Small intestine (tissue), 7 donors: ENCODE measurements around the gene MDK. TPM values are rescaled to one million over a fixed set of nuclear protein-coding genes. Genes with fewer than 3 reads are reported as not detected.

Source experiments
- DNase-seq, 2 donors: peaks; one replicate each; pipeline versions ENCODE4 v3.0.0 to v3.0.0-alpha.2; 2013
- FAIRE-seq: peaks from 2 replicates; lab custom pipeline; 2012; peaks lifted over from hg19 to GRCh38; lab: Jason Lieb, UNC
- H3K27ac ChIP-seq, 3 donors: one replicate each; pipeline ENCODE4 v1.5.1; 2013; ENCODE audit warnings: low read length in 2 of 3, mild to moderate bottlenecking in 2 of 3, control low read depth in 1 of 3, inconsistent platforms in 1 of 3, low read depth in 1 of 3, moderate library complexity in 1 of 3
- H3K27me3 ChIP-seq, 3 donors: one replicate each; pipeline ENCODE4 v1.6.1; 2013; ENCODE audit warnings: low read length in 3 of 3, inconsistent platforms in 1 of 3; ENCODE audit not compliant: control insufficient read depth in 3 of 3, insufficient read depth in 3 of 3
- H3K36me3 ChIP-seq, 3 donors: one replicate each; pipeline ENCODE4 v1.6.1; 2013; ENCODE audit warnings: low read length in 3 of 3, inconsistent platforms in 1 of 3, low read depth in 1 of 3, mild to moderate bottlenecking in 1 of 3, moderate library complexity in 1 of 3; ENCODE audit not compliant: control insufficient read depth in 3 of 3, insufficient read depth in 2 of 3
- H3K4me1 ChIP-seq, 3 donors: one replicate each; pipeline ENCODE4 v1.6.1; 2013; ENCODE audit warnings: low read length in 2 of 3, inconsistent platforms in 1 of 3, low read depth in 1 of 3, mild to moderate bottlenecking in 1 of 3, moderate library complexity in 1 of 3; ENCODE audit not compliant: control insufficient read depth in 3 of 3, insufficient read depth in 2 of 3
- H3K4me3 ChIP-seq, 3 donors: one replicate each; pipeline ENCODE4 v1.5.1; 2013; ENCODE audit warnings: low read length in 3 of 3, control low read depth in 1 of 3, inconsistent platforms in 1 of 3, low read depth in 1 of 3, mild to moderate bottlenecking in 1 of 3, moderate library complexity in 1 of 3
- H3K9me3 ChIP-seq, 2 donors: one replicate each; pipeline ENCODE4 v1.6.1; 2013; ENCODE audit warnings: low read depth in 1 of 2, low read length in 1 of 2; ENCODE audit not compliant: control insufficient read depth in 2 of 2, insufficient read depth in 1 of 2
- WGBS, 3 donors: extraction: QIAGEN DNeasy Blood & Tissue Kit; methylation state at CpG; one replicate each; pipeline ENCODE4 v1.1.7; 2013; 5-methylcytosine and 5-hydroxymethylcytosine counted together
- polyA plus RNA-seq, 4 donors: library from polyadenylated mRNA; stranded (reverse) in 3 of 4; unstranded in 1 of 4; fragments of 200-250 nt in 3 of 4; fragments of 120-200 nt in 1 of 4; gene quantifications; one replicate each; pipeline versions ENCODE4 v1.2.1 to v1.2.3, GENCODE V29; 2013
- donor health status: healthy with polysubstance abuse.
- donor health status: control.
- donor health status: control.
- donor health status: Bipolar disorder and iron deficiency.
- donor health status: healthy.

Gene MDK
- polyA plus RNA-seq, 4 donors: 179 to 356 (median 226) TPM

DNA sequence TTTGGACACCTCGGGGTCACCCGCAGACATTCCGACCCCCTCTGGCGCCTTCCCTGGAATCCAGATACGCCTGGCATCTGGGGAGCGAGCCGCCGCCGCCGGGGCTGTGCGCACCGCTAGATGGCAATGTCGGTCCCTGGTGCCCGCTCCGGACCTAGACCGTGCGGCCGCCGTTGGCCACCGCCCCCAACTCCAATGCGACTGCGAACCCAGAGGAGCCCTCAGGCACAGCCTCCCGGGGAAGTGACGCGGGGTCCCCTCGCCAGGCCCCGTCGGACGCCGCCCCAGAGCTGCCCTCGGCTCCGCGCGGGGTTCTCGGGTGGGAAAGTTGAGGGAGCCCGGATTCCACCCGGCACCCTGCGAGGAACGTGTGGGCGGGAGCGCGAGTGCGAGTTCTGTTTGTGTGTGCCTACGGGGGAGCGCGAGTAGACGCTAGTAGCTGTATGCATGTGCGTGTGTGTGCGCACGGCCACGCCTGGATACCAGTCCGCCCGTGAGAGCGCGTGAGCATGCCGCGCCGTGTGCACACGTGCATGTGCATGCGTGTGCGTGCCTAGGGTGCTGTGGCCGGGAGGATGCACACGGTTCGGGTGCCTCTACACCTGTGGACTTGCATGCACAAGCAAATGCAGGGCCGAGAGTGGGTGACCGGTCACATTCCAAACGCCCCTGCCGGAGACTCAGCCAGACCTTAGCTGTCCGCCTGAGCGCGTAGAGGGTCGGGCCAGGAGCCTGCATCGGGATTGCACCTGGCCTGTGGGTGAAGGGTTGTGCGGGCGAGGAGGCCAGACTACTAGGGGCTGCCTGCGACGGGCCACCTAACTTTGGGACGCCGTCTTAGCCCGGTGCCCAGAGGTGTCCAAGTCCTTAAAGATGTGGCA, 8.2 kb downstream of the MDK start:
- DNase-seq: peak; percentile 65 to 85
- Histone ChIP-seq H3K27me3 (peaks cover 3 to 46% (median 27%) of the 10 kb centered on the region in 3 donors), H3K4me1 (peaks cover 3 to 38% (median 6%) of the 10 kb centered on the region in 3 donors), H3K9me3 (no peaks in the 10 kb centered on the region), H3K27ac (no peak overlapping the region), H3K4me3 (peak overlapping the region in 2 of 3 donors; percentile 48 to 51), H3K36me3 (peaks cover 0 to 3% (median 0%) of the 10 kb centered on the region in 3 donors)
- FAIRE-seq: no peak
- 1 to 2% (median 1%) methylated on average over 73 to 80 of the region's 80 CpGs for WGBS, 3 donors

DNA sequence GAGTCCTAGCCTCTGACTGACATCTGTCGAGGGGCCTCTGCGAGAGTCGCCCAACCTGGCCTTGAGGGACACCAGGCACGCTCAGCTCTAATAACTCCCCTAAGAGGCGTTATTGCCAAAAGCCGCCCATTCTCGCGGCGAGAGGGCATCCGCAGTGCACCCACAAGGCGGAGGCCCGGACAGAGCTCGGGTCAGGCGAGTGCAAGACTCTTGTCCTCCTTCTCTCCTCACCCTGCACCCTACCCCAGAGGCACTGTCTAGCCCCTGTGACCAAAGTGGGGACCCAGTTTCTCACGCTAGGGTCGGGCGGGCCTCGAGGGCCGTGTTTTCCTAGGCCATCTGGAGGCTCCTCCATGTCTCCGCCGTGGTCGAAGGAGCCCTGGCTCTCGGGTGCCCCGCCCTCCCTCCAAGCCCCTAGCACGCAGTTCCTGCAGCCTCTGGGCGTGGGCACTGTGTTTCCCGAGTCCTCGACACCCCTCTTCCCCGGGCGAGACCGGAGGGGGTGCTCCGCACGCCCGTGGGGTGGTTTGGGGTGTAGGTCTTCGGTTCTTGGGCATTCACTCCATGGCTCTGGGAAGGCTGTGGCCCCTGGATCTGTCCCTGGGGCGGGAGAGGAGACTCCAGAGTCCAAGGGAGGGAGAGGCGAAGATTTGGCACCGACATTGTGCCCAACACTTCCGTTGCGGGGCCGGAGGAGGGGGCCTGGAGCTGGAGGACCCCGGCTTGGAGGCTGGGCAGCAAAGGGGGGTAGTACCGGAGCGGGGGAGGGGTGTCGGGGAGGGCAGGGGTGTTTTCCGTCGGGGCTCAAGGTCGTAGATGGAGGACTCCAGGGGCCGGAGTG, 9.1 kb downstream of the MDK start:
- no peak overlapping the region for H3K27ac ChIP-seq
- peaks cover 3 to 46% (median 27%) of the 10 kb centered on the region in 3 donors for H3K27me3 ChIP-seq
- peaks cover 3 to 38% (median 6%) of the 10 kb centered on the region in 3 donors for H3K4me1 ChIP-seq
- peaks cover 0 to 6% (median 0%) of the 10 kb centered on the region in 3 donors for H3K36me3 ChIP-seq
- H3K4me3 ChIP-seq: peak overlapping the region in 2 of 3 donors; percentile 48 to 59
- no peak for FAIRE-seq
- H3K9me3 ChIP-seq: no peaks in the 10 kb centered on the region
- 2 to 7% (median 5%) methylated on average over 49 of the region's 49 CpGs for WGBS, 3 donors
- DNase-seq: peak in 1 of 2 donors; percentile 45

DNA sequence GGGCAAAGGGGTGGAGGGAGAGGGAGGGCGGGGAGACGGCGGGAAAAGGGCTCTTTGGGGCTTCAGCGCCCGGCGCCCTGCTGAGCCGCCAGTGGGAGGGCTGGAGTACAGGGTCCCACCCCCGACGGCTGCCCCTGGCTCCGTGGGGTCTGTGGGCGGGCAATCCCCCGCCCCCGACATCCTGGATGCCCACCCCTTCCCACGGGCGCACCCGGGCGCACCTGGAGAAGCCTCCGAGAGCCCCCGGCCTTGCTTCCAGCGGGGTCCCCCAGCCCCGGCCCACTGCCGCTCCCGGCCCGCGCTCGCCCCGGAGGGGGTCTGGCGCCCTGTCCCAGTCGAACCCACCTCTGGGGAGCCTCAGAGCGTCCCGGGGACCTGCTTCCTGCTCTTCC, 9.7 kb downstream of the MDK start:
- 1 to 3% (median 2%) methylated on average over 6 to 31 of the region's 31 CpGs for WGBS, 3 donors
- peaks cover 3 to 38% (median 6%) of the 10 kb centered on the region in 3 donors for H3K4me1 ChIP-seq
- DNase-seq: peak in 1 of 2 donors; percentile 14
- no peak for FAIRE-seq
- no peaks in the 10 kb centered on the region for H3K9me3 ChIP-seq
- H3K27me3 ChIP-seq: peaks cover 3 to 46% (median 25%) of the 10 kb centered on the region in 3 donors
- peak overlapping the region in 2 of 3 donors; percentile 3 to 59 for H3K4me3 ChIP-seq
- peaks cover 0 to 12% (median 0%) of the 10 kb centered on the region in 3 donors for H3K36me3 ChIP-seq
- H3K27ac ChIP-seq: no peak overlapping the region

DNA sequence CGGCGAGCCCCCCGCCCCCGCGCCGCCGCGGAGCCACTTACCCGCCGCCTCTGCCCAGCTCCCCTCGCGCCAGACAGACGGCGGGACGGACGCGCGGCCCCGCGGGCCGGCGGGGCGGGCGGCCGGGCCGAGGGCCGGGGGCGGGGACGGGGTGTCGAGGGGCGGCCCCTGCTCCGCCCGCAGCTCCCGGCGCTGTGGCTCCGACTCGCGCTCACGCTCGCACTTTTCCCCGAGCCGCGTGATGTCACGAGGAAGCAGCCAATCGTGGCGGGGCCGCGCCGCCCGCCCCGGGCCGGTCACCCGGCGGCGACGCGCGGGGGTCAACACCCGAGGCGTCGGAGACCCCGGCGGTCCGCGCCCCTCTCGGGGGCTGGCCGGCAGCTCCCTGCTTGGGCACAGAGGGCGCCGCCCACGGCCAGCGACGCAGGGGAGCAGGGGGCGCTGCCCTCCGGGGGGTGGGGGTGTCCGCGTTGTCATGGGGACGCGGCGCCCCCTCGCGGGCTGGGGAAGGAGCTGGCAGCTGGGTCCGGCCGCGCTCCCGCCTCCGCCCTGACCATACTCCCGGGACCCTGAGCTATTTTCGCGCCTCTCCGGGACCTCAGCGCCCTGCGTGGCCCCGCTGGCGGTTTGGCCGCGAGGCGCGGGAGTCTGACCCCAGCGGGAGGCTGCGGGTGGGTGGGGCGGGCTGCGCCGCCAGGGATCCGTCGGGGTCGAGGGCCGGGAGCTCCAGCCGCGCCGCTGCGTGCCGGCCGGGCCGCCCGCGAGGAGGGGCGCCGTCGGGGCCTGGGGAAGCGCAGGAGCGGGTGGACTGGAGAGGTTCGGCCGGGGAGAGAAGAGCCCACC, 10.3 kb downstream of the MDK start, which contains the start of gene CHRM4:
Gene CHRM4, minus strand, starts transcription at position 199 of the 843 bp plus-strand sequence. CDS start 5,219 bp downstream, outside the sequence.
- WGBS, 3 donors: 1 to 2% (median 1%) methylated on average over 53 to 123 of the region's 123 CpGs
- Histone ChIP-seq H3K27me3 (peaks cover 3 to 46% (median 20%) of the 10 kb centered on the region in 3 donors), H3K9me3 (no peaks in the 10 kb centered on the region), H3K4me1 (peaks cover 3 to 38% (median 6%) of the 10 kb centered on the region in 3 donors), H3K36me3 (peaks cover 0 to 17% (median 0%) of the 10 kb centered on the region in 3 donors), H3K27ac (peak within 1 kb of the TSS in 1 of 3 donors; percentile 8), H3K4me3 (peak within 1 kb of the TSS; percentile 16 to 59 (median 48))
- DNase-seq: peak; percentile 50 to 73
- no peak for FAIRE-seq

DNA sequence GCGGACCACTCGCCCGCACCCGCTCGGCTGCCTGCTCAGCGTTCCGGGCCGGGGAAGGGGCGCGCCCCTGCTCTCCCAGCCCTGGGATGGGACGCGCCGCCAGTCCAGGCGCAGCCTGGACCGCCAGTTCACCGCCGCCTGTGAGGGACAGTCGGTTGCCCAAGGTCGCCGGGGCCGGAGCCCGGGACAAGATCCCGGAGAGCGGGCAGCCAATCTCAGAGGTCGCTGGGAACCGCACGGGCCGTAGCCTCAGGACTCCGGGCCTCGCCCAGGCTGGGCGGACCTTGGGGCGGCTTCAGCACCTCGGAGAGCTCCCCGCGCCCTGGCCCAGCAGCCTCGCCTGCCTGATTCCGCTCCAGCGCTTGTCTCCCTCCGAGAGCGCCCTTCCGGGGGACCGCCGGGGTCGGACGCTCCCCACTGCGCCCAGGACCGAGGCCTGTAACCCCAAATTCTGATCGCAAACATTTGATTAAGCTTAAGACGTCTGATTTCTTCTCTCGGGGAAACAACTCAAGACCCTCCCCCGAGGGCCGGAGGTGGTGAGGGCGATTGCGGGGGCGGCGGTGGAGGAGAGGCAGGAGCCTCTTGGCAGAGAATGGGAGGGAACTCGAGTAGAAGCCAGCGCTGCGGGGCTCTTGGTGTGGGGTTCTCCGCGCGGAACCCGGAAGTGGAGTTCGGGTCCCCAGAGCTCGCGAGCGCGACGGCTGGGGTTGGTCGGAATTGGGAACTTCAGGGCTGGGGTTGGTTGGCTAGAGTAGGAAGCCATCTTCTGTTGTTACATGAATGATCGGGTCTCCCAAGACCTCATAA, 11.2 kb downstream of the MDK start:
- DNase-seq (peak; percentile 79 to 94), FAIRE-seq (no peak)
- WGBS, 3 donors: 2 to 8% (median 3%) methylated on average over 51 to 71 of the region's 71 CpGs
- peaks cover 3 to 42% (median 19%) of the 10 kb centered on the region in 3 donors for H3K27me3 ChIP-seq
- peaks cover 3 to 37% (median 6%) of the 10 kb centered on the region in 3 donors for H3K4me1 ChIP-seq
- peak overlapping the region in 2 of 3 donors; percentile 35 to 59 for H3K4me3 ChIP-seq
- peaks cover 0 to 25% (median 4%) of the 10 kb centered on the region in 3 donors for H3K36me3 ChIP-seq
- H3K27ac ChIP-seq: peak overlapping the region in 1 of 3 donors; percentile 8
- H3K9me3 ChIP-seq: no peaks in the 10 kb centered on the region

DNA sequence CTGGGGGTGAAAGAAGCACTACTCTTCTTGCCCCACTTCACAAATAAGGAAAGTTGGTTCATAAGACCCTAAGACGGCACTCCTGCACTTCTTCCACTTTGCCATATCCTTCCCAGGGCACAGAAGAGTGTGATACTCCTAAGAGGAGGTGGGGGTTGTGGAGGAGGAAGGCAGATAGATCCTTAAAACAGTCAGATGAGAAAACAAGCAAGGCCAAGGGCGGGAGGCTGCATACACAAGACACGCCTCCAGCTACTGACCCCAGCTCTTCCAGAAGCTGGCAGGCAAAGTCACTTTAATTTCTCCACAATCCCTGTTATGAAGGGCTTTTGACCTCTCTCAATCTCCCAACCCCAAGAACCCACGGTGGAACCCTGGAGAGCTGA, 11.8 kb downstream of the MDK start:
- peak overlapping the region in 2 of 3 donors; percentile 29 to 35 for H3K4me3 ChIP-seq

DNA sequence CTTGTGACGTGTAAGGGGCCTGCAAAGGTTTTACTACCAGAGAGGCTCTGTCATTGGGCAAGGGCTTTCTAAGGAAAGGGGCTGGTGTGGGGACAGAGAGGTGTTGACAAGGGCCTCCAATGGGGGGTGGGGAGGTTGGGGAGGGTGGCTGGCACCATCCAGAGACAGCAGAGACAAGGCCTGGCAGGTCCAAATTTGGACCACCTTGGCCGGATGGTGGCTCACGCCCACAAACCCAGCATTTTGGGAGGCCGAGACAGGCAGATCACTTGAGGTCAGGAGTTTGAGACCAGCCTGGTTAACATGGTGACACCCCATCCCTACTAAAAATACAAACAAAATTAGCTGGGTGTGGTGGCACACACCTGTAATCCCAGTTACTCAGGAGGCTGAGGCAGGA, 12.3 kb downstream of the MDK start:
- peak in 1 of 2 donors; percentile 29 for DNase-seq
- Histone ChIP-seq H3K4me1 (peaks cover 3 to 26% (median 6%) of the 10 kb centered on the region in 3 donors), H3K27me3 (peaks cover 3 to 31% (median 12%) of the 10 kb centered on the region in 3 donors), H3K4me3 (no peak overlapping the region), H3K9me3 (no peaks in the 10 kb centered on the region), H3K27ac (no peak overlapping the region), H3K36me3 (peaks cover 2 to 32% (median 6%) of the 10 kb centered on the region in 3 donors)
- 72 to 82% (median 76%) methylated on average over 4 of the region's 4 CpGs for WGBS, 3 donors
- no peak for FAIRE-seq

More for the DNA sequence above, 11.8 kb downstream of the MDK start:
- H3K4me1 ChIP-seq: peaks cover 3 to 31% (median 6%) of the 10 kb centered on the region in 3 donors
- DNase-seq (no peak), FAIRE-seq (no peak)
- no peak overlapping the region for H3K27ac ChIP-seq
- whole genome bisulfite sequencing, 3 donors: 54 to 65% (median 64%) methylated on average over 4 of the region's 4 CpGs
- H3K36me3 ChIP-seq: peaks cover 2 to 31% (median 6%) of the 10 kb centered on the region in 3 donors
- peaks cover 3 to 36% (median 17%) of the 10 kb centered on the region in 3 donors for H3K27me3 ChIP-seq
- no peaks in the 10 kb centered on the region for H3K9me3 ChIP-seq
